ENCODE results near the gene OPALIN. TPM values are rescaled to one million over a fixed set of nuclear protein-coding genes. Genes with fewer than 3 reads are reported as not detected.

Gene OPALIN
- total and polyA plus RNA-seq, 9 of the 15 experiments (the other 6 are each of a cell fraction or from before 2014, with no cell fraction given), result not detected

- TF ChIP-seq MBD1 (CRISPR knock-in tag; IDR thresholded peaks at IDR 0.05) (no peak), ETV1 (tag; conservative IDR thresholded peaks at IDR 0.05; ENCODE audit: low read depth) (no peak), POLR2G (IDR thresholded peaks at IDR 0.05; ENCODE audit: low read depth, low read length) (no peak), ZNF121 (CRISPR knock-in tag; conservative IDR thresholded peaks at IDR 0.05) (no peak), SMARCB1 (IDR thresholded peaks at IDR 0.05; ENCODE audit: insufficient read length, low read depth) (no peak), ZNF253 (CRISPR knock-in tag; conservative IDR thresholded peaks at IDR 0.05) (no peak), E2F8 (IDR thresholded peaks at IDR 0.05; ENCODE audit: low read depth, partially characterized antibody) (no peak), KLF13 (tag; IDR thresholded peaks at IDR 0.05; ENCODE audit: borderline replicate concordance, low read depth) (no peak), DDX20 (tag; IDR thresholded peaks at IDR 0.05; ENCODE audit: low read depth) (no peak), GTF2E2 (tag; IDR thresholded peaks at IDR 0.05) (no peak)
These were observed 60.4 kb downstream of the OPALIN start (continued) for GRCh38 chr10:96298362-96298761.

Measured in K562 (cell line).